HCT116 (cell line): ENCODE measurements around the gene COX4I2.

Experiments used
- CTCF ChIP-seq, 3 experiments: fragments of 200-600 bp in 1 of 3; sonication (generic) in 1 of 3; IDR thresholded peaks in 2 of 3; conservative IDR thresholded peaks in 1 of 3; 2 replicates each; pipeline ENCODE4 v1.5.1; 2012 to 2017; ENCODE audit warnings: low read depth in 2 of 3, low read length in 2 of 3, antibody characterized with exemption in 1 of 3, borderline replicate concordance in 1 of 3, control low read depth in 1 of 3, mild to moderate bottlenecking in 1 of 3, mixed read lengths in 1 of 3, mixed run types in 1 of 3, moderate library complexity in 1 of 3; ENCODE audit not compliant: insufficient read depth in 1 of 3
- FOSL1 ChIP-seq: IDR thresholded peaks from 2 replicates; pipeline ENCODE4 v1.6.1; 2012; ENCODE audit warnings: low read depth
- POLR2AphosphoS5 ChIP-seq: IDR thresholded peaks from 2 replicates; pipeline ENCODE4 v1.6.1; 2011; ENCODE audit warnings: mild to moderate bottlenecking, low read depth, low read length, moderate library complexity

- TF ChIP-seq CTCF (IDR thresholded peaks at IDR 0.05 in 2 of 3, conservative IDR thresholded peaks at IDR 0.05 in 1 of 3; ENCODE audit: borderline replicate concordance in 1 of 3, insufficient read depth in 1 of 3, low read depth in 2 of 3, low read length in 2 of 3) (no peak), POLR2AphosphoS5 (no peak), FOSL1 (no peak)
Measured at GRCh38 chr20:31633339-31633914, 4.3 kb upstream of the COX4I2 start.
